Ovary (tissue), 9 donors: Measurements from ENCODE around the gene CCDC136. TPM values are rescaled to one million over a fixed set of nuclear protein-coding genes. Genes with fewer than 3 reads are reported as not detected.

Experiments
- DNase-seq, 5 donors: peaks; one replicate each; pipeline ENCODE4 v3.0.0-alpha.2; 2019 to 2020
- H3K27ac ChIP-seq, 2 donors: fragments of 200-600 bp; one replicate each; pipeline versions ENCODE4 v1.5.1 to v1.8.0; 2019 to 2022
- H3K27me3 ChIP-seq: fragments of 200-600 bp; one replicate; pipeline ENCODE4 v1.8.0; 2022
- H3K36me3 ChIP-seq: fragments of 200-600 bp; sonication (generic); one replicate; pipeline ENCODE4 v1.5.1; 2019
- H3K4me1 ChIP-seq: one replicate; pipeline ENCODE4 v1.8.1; 2013; ENCODE audit warnings: mild to moderate bottlenecking, moderate library complexity; ENCODE audit not compliant: insufficient read depth
- H3K4me3 ChIP-seq: fragments of 200-600 bp; sonication (generic); one replicate; pipeline ENCODE4 v1.5.1; 2017
- H3K9me3 ChIP-seq, 2 donors: fragments of 200-600 bp in 1 of 2; sonication (generic) in 1 of 2; one replicate each; pipeline versions ENCODE4 v1.5.1 to v1.8.1; 2013 to 2019; ENCODE audit warnings: mild to moderate bottlenecking in 1 of 2, moderate library complexity in 1 of 2
- EP300 ChIP-seq: sonication (generic); formaldehyde crosslinking; IDR thresholded peaks from one replicate; pipeline ENCODE4 v1.6.1; 2017; ENCODE audit warnings: antibody characterized with exemption
- POLR2A ChIP-seq: fragments of 450-650 bp; IDR thresholded peaks from one replicate; pipeline ENCODE4 v1.6.1; 2017; ENCODE audit warnings: antibody characterized with exemption, mild to moderate bottlenecking, moderate library complexity
- WGBS, 3 donors: extraction: QIAGEN DNeasy Blood & Tissue Kit in 1 of 3; methylation state at CpG; one replicate each; pipeline versions ENCODE4 v1.1.5 to v1.1.7; 2013 to 2017; 5-methylcytosine and 5-hydroxymethylcytosine counted together
- intact Hi-C, 4 donors: fragments of 100-400 bp; cut with DNase I; formaldehyde crosslinking; loops; one replicate each; pipeline versions ENCODE4 v1.11.0 to v1.15.1; 2022 to 2023
- polyA plus RNA-seq, 2 donors: library from polyadenylated mRNA; stranded (reverse); fragments of 200-250 nt in 1 of 2; fragments of 350-450 nt in 1 of 2; fragmentation: Illumina TruSeq in 1 of 2; extraction: RNeasy Lipid Tissue Mini Kit (QIAGEN cat#74804) in 1 of 2; gene quantifications; one replicate each; pipeline ENCODE4 v1.2.3, GENCODE V29; 2013 to 2014
- total RNA-seq, 7 donors: library from RNA; depleted of rRNA in 2 of 7; stranded (reverse); fragments of >200 nt in 2 of 7; fragmentation: NEBNext Ultra II Directional in 3 of 7; extraction: Animal tissue kit (Norgen Biotek cat#: 25700) in 3 of 7; gene quantifications; one replicate each; pipeline versions ENCODE4 v1.1.0 to v1.2.4, GENCODE V29; 2016 to 2023
- TF ChIP-seq, protein P1 (sequence below), 3 donors: fragments of 450-650 bp in 2 of 3; fragments of 200-600 bp in 1 of 3; IDR thresholded peaks; one replicate each; pipeline versions ENCODE4 v1.5.1 to v1.8.0; 2016 to 2022; ENCODE audit warnings: antibody characterized with exemption in 3 of 3, mild to moderate bottlenecking in 1 of 3
- donor health status: DM: no; HTN: no; CAD: no; lungs with moderate emphysema.
- donor health status: DM: no; HTN: no; CAD: no.
- donor health status: Bipolar disorder and iron deficiency.
- donor health status: DM: yes; HTN: yes; CAD: no.
- donor health status: DM: no; HTN: no; CAD: no.
- donor health status: DM: yes; HTN: yes; CAD: no.

The CCDC136 gene
- total and polyA plus RNA-seq, 9 donors = 2.4 to 14.0 (median 5.8) TPM

DNA sequence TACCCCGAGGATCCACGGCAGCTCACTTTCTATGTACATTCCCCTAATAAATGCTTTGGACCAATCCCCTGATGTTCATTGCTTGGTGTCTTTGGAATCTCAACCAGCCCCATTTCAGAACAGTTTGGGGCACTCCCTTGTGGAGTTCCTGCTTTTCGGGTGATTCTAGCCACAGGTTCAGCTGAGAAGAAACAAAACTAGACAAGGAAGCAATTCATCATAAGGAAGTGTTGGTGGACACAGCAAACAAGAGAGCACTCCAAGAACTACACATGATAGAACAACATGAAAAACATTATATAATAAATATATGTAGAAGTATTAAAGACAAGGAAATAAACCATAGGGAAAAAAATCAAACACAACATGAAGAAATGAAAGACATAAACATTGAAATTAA, 6.0 kb upstream of the CCDC136 start:
- H3K9me3 ChIP-seq = no peaks in the 10 kb centered on the region
- intact Hi-C loops = no loop called here
- no peak overlapping the region for H3K27ac ChIP-seq
- H3K4me3 ChIP-seq = no peak overlapping the region
- WGBS, 3 donors = 78 to 88% (median 83%) methylated on average over 3 of the region's 3 CpGs
- H3K27me3 ChIP-seq = no peaks in the 10 kb centered on the region
- H3K36me3 ChIP-seq = no peaks in the 10 kb centered on the region
- no peaks in the 10 kb centered on the region for H3K4me1 ChIP-seq
- DNase-seq = no peak
- TF ChIP-seq EP300 (no peak), POLR2A (no peak)
- TF ChIP-seq, protein P1, sequence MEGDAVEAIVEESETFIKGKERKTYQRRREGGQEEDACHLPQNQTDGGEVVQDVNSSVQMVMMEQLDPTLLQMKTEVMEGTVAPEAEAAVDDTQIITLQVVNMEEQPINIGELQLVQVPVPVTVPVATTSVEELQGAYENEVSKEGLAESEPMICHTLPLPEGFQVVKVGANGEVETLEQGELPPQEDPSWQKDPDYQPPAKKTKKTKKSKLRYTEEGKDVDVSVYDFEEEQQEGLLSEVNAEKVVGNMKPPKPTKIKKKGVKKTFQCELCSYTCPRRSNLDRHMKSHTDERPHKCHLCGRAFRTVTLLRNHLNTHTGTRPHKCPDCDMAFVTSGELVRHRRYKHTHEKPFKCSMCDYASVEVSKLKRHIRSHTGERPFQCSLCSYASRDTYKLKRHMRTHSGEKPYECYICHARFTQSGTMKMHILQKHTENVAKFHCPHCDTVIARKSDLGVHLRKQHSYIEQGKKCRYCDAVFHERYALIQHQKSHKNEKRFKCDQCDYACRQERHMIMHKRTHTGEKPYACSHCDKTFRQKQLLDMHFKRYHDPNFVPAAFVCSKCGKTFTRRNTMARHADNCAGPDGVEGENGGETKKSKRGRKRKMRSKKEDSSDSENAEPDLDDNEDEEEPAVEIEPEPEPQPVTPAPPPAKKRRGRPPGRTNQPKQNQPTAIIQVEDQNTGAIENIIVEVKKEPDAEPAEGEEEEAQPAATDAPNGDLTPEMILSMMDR (IDR thresholded peaks at IDR 0.05) = no peak

DNA sequence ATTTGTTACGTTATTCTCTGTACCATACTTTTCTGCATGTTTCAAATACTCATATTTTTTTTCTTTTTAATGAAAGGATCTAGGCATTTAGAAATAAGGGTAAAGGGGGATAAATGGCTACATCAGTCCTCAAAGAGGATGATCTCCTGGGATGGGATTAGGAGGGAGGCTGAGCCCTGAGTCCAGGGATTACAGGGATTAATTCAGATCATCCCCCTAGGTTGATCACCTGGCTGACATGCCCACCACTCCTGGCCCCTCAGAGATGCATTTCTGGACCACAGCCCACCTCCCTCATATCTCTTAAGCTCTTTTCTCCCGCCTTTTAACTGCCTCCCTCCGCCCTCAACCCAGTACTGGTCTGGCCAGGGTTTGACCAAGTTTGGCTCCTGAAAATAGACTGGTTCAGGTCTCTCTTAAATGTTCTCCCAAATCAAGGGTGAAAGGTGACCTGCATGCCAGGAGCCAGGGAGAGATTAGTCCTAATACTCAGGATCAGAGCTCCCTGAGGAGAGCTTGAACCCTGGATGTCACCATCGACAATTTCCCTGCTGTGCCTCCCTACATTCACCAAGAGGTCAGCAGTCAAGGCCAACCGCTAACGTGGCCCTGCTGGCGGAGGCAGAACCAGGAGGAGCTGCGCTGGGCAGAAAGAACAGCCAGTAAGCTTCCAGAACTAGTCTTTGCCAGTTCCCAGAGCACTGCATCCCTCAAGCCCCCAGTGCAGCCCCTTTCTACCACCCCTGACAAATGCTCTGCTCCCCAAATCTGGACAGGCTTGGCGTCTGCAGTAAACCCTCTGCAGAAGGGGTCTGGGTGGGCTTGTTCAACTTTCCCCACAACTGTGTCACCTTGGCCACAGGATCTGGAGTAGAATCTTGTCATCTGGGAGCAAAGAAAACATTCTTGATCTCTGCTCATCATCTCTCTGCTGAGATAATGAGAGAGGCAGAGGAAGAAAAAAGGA, 3.0 kb upstream of the CCDC136 start:
- peak in 4 of 5 donors; percentile 47 to 62 (median 52) for DNase-seq
- no peak for TF ChIP-seq EP300
- no peak for TF ChIP-seq POLR2A
- TF ChIP-seq, protein P1 (IDR thresholded peaks at IDR 0.05) = no peak
- peaks cover 4% of the 10 kb centered on the region for H3K4me1 ChIP-seq
- H3K36me3 ChIP-seq = no peaks in the 10 kb centered on the region
- no peak overlapping the region for H3K27ac ChIP-seq
- intact Hi-C loops = no loop called here
- WGBS, 3 donors = 50 to 58% (median 53%) methylated on average over 9 of the region's 9 CpGs
- no peaks in the 10 kb centered on the region for H3K27me3 ChIP-seq
- no peak overlapping the region for H3K4me3 ChIP-seq
- no peaks in the 10 kb centered on the region for H3K9me3 ChIP-seq

DNA sequence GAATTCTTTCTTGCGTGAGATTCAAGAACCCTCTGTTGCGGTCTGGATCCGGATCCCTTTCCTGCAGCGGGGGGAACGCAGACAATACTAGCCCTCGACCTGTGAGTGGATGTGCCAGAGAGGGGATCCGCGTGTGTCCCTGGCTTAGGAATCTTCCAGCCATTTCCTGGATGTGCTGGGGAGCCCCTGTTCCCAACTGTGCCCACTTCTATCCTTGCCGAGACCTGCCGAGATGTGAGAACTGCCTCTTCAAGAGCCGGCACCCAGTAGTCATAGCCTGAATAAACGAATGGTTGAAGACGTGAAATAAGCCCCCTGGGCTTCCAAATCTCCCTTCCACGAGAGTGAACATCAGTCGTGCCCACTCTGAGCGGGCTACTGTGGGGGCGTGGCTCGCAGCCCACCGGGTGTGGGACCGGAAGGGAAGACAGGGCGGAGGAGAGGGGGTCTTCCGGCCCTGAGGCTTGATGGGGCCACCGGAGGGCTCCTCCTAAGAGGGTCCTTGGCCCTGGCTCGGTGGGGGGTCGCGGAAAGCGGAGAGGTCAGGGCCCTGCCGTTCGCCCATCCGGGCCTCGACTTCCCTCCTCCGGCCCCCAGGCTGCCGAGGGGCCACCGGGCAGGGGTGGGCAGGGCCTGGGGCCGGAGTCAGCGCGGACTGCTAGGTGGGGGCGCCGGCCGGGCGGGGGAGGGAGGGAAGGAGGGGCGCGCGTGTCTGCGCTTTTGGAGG, 1.3 kb upstream of the CCDC136 start:
- peak in 4 of 5 donors; percentile 29 to 50 (median 37) for DNase-seq
- no peaks in the 10 kb centered on the region for H3K36me3 ChIP-seq
- TF ChIP-seq POLR2A (no peak), EP300 (no peak)
- TF ChIP-seq, protein P1 (IDR thresholded peaks at IDR 0.05) = no peak
- no peaks in the 10 kb centered on the region for H3K9me3 ChIP-seq
- H3K4me3 ChIP-seq = peak overlapping the region; percentile 70
- H3K27ac ChIP-seq = peak overlapping the region; percentile 23 to 39
- intact Hi-C loops = loop anchor here in 1 of 4 donors (2.0 kb wide), 1 partner anchor 40 kb away; the partner anchor contains the start of gene FLNC
- peaks cover 4% of the 10 kb centered on the region for H3K4me1 ChIP-seq
- WGBS, 3 donors = 8 to 21% (median 18%) methylated on average over 25 to 45 of the region's 45 CpGs
- H3K27me3 ChIP-seq = no peaks in the 10 kb centered on the region

DNA sequence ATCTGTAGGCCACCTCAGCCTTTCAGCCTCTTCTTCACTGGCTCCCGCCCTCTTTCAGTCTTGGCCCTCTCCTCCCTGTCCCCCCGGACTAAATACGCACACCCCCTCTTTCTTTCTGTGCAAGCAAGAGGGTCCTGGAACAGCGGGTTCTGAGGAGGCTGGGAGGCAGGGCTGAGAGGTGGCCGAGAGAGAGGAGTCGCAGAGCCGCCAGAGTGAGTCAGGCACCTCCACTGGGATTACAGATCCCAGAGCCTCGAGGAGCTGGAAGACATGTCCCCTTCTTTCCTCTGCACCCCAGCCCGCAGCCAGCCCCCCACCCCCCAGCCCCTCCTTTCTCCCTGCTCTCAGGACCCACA, 182 bp downstream of the CCDC136 start:
- 1 to 7% (median 3%) methylated on average over 9 of the region's 9 CpGs for WGBS, 3 donors
- intact Hi-C loops = loop anchor here in 1 of 4 donors (2.0 kb wide), 1 partner anchor 39 kb away; the partner anchor contains the start of gene FLNC

More for the DNA sequence above, 182 bp downstream of the CCDC136 start:
- Histone ChIP-seq H3K36me3 (no peaks in the 10 kb centered on the region), H3K4me1 (peaks cover 4% of the 10 kb centered on the region), H3K4me3 (peak overlapping the region; percentile 70), H3K27me3 (no peaks in the 10 kb centered on the region), H3K9me3 (no peaks in the 10 kb centered on the region), H3K27ac (no peak overlapping the region)
- DNase-seq = no peak
- TF ChIP-seq, protein P1 (IDR thresholded peaks at IDR 0.05) = no peak
- TF ChIP-seq POLR2A (no peak), EP300 (no peak)
